GM12801 (cell line): ENCODE results near the gene FBXL5.

ENCODE experiments used
- TF ChIP-seq, protein P1 (sequence below): IDR thresholded peaks from one replicate; pipeline ENCODE4 v1.5.1; 2011; ENCODE audit warnings: control low read depth; ENCODE audit not compliant: insufficient read length; ENCODE audit errors: extremely low read depth

Gene FBXL5

DNA sequence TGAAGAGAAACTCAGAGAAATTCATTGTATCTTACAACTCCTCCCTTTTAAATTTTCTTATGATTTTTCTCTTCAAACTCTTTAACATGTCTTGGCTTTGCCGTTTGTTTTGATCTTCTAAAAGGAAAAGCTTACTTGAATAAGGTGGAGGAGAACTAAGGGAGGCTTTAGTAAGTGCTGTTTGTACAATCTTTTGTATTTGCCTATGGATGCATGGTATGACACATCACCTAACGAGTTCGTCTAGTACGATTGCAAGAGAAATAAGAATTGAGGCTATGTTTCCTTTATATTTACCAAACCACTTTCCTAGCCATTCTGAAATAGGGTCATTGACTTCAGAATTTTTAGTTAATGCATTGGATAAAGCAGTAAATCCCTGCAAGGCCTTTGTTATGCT is 39.3 kb upstream of the FBXL5 start:
- TF ChIP-seq, protein P1, sequence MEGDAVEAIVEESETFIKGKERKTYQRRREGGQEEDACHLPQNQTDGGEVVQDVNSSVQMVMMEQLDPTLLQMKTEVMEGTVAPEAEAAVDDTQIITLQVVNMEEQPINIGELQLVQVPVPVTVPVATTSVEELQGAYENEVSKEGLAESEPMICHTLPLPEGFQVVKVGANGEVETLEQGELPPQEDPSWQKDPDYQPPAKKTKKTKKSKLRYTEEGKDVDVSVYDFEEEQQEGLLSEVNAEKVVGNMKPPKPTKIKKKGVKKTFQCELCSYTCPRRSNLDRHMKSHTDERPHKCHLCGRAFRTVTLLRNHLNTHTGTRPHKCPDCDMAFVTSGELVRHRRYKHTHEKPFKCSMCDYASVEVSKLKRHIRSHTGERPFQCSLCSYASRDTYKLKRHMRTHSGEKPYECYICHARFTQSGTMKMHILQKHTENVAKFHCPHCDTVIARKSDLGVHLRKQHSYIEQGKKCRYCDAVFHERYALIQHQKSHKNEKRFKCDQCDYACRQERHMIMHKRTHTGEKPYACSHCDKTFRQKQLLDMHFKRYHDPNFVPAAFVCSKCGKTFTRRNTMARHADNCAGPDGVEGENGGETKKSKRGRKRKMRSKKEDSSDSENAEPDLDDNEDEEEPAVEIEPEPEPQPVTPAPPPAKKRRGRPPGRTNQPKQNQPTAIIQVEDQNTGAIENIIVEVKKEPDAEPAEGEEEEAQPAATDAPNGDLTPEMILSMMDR: no peak

DNA sequence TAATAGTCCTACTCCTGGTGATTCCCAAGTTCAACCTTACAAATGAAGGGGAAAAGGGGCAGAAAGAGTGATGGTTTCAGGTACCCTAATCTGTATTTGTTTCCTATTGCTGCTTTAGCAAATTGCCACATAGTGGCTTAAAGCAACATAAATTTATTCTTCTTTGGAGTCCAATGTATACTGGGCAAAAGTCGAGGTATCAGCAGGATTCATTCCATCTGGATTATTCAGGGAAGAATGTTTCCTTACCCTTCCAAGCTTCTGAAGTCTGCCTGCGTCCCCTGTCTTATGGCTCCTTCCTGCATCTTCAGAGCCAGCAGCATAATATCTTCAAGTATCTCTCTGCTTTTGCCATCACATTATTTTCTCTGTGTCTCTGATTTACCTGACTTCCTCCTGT is 37.4 kb upstream of the FBXL5 start:
- TF ChIP-seq, protein P1: no peak

DNA sequence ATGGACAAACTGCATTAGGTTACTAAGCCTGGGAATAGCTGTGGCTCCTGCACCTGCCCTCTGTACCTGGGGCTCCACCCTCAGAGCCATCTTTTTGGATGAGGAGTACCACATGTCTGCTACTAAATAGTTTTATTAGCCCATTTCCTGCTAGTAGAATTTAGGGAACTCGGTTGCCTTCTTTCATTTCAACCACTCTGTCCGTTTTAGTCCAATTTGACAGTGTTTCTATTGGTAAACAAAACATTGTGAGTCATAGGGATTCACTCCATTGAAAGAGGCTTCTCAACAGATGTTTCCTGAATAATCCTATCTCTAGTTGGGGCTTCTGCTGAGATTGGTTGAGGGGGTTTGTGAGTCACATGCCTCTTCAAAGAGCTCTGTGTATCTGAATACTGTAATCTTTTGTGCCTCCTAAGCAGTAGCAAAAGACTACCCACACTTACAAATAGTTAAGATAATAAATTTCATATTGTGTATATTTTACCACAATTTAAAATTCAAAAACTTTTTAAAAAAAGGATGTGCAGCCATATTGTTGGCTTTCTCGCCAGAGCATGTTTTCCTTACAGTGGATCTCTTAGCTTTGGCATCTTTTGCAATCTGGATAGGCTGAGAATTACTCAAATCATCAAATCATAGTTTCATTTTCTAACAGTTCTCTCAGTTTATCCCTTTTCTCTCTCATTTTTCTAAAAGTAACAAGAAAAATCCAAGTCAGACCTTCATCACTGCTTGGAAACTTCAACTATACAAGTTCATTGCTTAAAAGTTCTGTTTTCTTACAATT is 36.4 kb upstream of the FBXL5 start:
- TF ChIP-seq, protein P1: no peak

DNA sequence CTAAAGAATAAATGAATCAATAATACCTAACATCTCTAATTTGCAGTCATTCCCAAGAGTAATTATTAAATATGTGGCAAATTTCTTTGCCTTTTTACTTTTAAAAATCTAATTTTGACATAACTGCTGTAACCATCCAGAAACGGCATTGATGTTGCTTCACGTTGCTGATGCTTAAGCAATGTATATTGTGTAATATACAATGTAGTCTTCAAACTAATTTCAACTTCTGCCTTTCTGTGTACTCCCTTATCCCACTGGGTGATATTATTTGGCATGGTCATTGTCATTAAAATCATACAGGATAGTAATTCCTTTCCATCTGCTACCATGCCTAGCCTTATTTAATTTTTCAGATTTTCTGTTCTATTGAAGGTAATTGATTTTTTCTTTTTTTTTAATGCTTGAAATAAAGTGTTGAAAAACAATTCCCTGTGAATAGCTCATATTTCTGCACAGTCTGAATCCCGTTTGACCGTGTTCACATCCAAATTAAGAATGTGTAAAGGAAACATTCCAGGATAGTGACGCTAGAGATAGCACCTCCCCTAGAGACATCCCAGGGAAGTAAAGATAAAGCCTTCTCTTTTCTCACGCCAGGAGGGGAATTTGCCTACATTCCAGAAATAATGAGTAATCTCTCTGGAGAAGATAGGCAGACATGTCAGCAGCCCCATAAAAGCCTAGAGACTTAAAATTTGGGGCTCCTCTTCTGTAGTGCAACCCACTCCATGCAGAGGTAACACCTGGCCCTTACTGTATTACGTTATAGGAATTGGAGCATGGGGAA is 35.1 kb upstream of the FBXL5 start:
- TF ChIP-seq, protein P1: no peak

DNA sequence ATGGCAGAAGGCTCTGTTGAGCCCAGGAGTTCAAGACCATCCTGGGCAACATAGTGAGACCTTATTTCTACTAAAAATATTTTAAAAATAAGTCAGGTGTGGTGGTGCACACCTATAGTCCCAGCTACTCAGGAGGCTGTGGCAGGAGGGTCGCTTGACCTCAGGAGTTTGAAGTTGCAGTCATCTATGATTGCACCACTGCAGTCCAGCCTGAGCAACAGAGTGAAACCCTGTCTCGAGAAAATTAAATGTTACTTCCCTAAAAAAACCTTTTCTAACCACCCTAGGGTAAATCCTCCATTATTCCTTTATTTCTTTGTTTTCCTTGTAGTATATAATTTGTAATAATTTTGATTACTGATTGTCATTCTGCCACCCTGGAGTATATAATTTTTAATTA is 34.4 kb upstream of the FBXL5 start:
- TF ChIP-seq, protein P1: no peak

DNA sequence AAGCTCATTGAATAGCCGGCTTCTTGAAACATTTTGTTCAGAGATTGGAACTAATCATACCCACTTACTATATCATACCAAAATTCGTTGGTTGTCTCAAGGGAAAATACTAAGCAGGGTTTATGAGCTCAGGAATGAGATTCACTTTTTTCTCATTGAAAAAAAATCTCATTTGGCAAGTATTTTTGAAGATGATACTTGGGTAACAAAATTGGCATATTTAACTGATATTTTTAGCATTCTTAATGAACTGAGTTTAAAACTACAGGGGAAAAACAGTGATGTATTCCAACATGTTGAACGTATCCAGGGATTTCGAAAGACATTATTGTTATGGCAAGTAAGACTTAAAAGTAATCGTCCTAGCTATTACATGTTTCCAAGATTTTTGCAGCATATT is 32.9 kb upstream of the FBXL5 start:
- TF ChIP-seq, protein P1: no peak

DNA sequence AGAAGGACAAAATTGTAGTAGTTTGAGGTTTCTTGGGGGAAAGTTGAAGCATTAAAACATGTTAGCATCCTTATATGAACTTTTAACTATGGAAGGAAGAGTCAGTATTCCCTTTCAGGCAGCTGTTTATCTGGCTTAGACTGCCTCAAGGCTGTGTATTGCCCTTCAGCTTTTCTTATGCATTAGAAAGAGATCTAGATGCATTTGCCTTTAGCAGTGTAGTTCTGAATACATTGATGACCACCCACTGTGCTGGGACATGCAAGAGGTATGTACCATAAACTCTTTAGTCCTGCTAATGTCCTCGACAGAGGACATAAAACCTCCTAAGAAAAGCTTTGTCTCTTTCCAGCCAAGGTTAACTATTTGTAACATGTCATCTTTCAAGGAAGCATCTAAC is 29.3 kb upstream of the FBXL5 start:
- TF ChIP-seq, protein P1: no peak
